Thyroid gland (tissue), 4 donors: Measurements from ENCODE around the gene SDCCAG8.

Source experiments
- CTCF ChIP-seq, 6 experiments: fragments of 200-600 bp in 3 of 6; fragments of 450-650 bp in 3 of 6; sonication (generic) in 3 of 6; IDR thresholded peaks; one replicate each; pipeline ENCODE4 v1.5.1; 2016 to 2019; ENCODE audit warnings: antibody characterized with exemption in 6 of 6, mild to moderate bottlenecking in 2 of 6, inconsistent platforms in 1 of 6, moderate library complexity in 1 of 6
- POLR2A ChIP-seq, 2 donors: fragments of 450-650 bp; IDR thresholded peaks; one replicate each; pipeline ENCODE4 v1.6.1; 2017; ENCODE audit warnings: antibody characterized with exemption in 2 of 2, mild to moderate bottlenecking in 2 of 2, moderate library complexity in 1 of 2

- TF ChIP-seq CTCF (IDR thresholded peaks at IDR 0.05), result no peak
- TF ChIP-seq POLR2A (IDR thresholded peaks at IDR 0.05), result no peak
Observed at GRCh38 chr1:243438815-243439214, 183.0 kb downstream of the SDCCAG8 start.
